ENCODE results near the gene CNOT8.
"Not testable (repeated sequence)": the region's sequence is repeated elsewhere in the genome, so short reads cannot be mapped to it uniquely, and the experiment has no call there.

Gene CNOT8

DNA sequence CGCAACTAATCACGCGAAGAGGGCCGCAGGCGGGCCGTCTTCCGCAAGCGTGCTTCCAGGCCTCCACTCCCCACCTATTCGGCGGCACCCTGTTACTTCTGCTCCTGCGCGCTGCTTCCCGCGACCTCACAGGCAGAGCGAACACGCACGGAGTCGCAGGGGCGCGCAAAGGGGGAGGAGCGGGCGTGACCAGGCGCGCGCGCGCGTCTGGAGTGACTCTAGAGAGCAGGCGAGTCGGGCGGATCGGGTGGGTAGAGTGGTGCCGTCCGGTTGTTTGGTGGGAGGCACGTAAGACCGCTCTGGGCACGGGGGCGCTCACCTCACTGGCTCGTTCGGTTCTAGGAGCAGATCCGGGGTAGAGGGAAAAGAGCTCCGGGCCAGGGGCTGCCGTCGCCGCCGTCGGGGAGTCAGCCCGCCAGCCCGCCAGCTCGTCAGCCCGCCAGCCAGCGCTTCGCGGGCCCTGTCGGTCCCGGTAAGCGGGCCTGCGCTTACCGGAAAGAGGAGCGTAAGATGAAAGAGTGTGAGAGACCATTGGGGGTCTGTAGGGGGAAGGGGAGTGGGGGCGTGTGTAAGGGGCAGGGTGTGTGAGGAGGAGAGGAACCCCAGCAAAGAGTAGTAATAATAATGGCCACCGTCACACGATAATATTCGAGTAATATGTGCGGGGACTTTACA lies at the start of gene CNOT8:
TSS of gene CNOT8 (plus strand) at position 331 of the 675 bp plus-strand sequence. CDS start 4,652 bp downstream, outside the sequence.
- peak; percentile 98 for DNase-seq (ENCODE audit: low spot score)

DNA sequence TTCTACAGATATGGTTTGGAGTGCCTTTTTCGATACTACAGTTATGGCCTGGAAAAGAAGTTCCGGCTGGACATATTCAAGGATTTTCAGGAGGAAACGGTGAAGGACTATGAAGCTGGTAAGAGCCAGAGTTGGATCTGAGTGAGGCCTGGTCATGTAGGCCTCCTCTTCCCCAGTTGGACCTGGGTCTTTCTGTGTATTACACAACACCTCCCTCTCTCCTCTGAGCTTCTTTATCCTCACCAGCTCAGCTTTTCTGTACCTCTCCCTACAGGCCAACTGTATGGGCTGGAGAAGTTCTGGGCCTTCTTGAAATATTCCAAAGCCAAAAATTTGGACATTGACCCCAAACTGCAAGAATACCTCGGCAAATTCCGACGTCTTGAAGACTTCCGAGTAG lies 47.2 kb upstream of the CNOT8 start:
- DNase-seq (ENCODE audit: low spot score) = no peak

DNA sequence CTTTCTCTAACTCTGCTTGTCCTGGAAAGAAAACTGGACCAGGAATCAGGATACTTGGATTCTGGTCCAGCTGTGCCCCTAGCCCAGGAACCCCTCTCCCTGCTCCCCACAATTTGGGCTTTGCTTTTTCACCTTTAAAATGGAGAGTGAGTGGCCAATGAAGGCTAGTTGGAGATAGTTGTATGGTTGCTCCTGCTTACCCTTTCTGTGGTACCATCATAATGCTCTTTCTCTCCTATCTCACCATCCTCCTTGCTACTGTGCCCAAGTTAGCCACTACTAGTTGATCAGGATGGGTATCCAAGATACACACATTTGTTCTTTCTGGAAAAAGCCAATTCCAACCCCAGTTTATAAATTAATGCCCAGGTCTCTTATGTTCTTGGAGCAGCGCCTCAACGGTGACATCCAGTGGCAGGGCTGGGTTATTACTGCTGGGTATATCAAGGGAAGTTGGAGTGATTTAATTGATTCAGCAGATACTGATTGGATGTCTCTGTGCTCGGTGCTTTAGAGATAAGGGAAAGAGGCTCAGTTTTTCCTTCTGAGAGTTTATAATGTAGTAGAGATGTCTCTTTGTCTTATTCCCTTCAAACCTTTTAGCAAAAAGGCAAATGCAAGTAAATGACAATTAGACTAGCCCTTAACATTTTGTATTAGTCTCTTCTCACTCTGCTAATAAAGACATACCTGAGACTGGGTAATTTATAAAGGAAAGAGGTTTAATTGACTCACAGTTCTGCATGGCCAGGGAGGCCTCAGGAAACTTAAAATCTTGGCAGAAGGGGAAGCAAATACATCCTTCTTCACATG lies 46.6 kb upstream of the CNOT8 start:
- peak; percentile 65 for DNase-seq (ENCODE audit: low spot score)

DNA sequence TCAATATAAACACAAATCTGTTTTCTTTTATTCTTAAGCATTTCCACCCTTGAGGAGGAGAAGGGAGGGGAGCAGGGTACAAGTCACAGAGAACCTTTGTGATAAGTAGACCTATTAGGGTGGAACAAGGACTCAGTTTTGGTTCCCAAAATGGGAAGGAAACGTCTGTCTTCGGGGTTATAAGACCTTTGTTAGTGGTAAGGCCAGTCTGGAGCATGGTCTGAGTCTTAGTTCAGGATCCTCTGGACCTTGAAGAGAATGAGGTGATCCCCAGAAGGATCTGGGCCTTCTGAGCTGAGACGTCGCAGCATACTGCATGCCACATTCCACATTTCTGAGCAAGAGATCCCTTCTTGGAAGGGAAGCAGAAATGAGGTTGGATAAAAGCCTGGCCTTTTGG lies 45.3 kb upstream of the CNOT8 start:
- DNase-seq (ENCODE audit: low spot score) = no peak

DNA sequence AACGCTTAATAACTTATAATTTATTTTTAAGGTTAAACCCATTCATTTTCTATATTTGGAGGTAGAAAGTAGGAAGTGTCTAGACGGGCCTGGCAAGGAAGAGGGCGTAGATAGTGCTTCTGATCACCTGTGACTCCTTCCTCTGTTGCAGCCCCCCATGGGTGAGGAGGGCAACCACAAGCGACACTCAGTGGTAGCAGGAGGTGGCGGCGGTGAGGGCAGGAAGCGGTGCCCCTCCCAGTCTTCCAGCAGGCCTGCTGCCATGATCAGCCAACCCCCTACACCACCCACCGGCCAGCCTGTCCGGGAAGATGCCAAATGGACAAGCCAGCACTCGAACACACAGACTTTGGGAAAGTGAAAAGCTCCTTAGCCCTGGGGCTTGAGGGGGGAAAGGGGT lies 44.7 kb upstream of the CNOT8 start:
- DNase-seq (ENCODE audit: low spot score) = no peak

DNA sequence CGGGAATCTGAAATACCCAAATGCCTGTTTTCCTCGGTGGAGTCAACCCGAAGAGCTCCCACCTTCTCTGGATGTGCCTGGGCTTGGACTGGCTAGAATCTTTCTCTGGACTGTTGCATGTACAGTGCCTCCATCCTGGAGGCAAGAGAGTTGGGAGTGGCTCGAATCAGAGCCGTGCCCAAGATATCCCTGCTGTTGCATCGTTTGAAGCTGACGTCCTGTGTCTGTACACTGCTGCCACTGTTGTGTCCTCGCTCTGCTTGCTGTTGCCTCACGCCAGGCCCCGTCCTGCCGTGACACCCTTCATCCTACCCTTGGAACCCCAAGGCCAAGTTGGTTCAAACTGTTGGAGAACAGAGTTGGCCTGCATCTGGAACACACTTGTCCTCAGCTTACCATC lies 43.4 kb upstream of the CNOT8 start:
- no peak for DNase-seq (ENCODE audit: low spot score)

DNA sequence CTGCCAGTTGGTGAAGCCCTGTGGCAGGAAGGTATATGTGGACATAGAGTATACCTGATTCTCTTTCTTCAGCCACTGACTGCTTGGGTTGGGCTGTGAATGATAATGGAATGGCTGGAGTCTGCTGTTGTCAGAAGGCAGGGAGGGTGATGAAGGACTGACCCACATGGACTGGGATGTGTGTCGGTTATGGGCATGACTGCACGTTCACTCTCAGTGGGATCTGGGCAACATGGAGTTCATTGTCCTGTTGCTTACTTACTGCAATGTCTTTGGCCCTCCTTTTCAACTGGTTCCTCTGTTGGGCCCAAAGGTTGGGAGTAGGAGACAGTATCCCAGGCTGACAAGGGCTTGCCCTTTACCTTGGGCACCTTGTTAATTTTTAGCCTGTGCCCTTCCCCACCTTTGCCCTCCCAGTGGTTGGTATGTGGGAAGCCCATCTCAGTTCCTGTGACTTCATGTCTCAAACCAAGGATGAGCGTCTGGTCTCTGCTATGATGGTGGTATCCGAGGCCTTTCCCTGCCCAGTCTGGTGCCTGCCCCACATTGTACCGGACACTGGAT lies 42.7 kb upstream of the CNOT8 start:
- no peak for DNase-seq (ENCODE audit: low spot score)

DNA sequence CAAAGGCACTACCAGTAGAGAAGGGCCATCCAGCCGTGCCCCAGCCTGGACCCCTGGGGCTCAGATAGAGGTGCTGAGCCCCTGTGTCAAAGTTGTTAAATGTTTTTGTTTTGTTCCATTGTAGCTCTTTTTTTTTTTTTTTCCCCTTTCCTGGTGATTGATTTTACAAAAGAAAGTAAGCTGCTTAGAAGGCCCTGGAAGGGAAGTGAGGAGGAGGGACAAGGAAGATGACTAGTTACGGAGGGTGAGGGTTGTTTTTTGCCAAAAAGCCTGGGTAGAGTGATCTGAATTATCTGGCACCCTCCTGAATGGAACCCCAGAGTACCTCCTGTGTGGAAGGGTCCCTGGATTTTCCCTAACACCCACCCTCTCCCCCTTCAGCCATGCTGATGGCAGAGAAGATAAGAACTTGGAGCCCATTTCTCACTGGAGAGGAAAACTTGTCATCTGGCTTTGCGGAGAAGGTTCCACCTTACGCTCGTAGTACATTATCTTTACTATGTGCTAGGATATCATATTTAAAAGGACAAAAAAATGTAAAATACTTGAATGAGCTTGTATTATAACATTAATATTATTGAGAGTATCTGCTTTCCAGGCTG lies 41.4 kb upstream of the CNOT8 start:
- no peak for DNase-seq (ENCODE audit: low spot score)

DNA sequence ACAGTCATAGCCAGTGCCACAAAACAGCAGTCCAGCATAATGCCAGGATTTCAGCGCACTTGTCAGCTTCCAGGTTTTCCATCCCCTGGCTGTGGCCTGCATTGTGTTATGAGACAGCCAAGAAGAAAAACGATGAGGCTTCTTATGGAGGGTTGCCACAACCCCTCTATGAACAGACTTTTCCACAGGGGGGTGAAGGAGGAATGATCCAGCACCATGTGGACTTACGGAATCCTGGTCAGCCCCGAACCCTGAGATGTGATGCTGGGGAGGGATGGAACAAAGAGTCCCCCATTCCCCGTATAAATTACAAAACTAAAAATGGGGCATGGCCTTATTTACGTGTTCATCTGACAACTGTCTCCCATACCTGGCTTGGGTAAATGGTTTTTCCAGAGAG lies 40.6 kb upstream of the CNOT8 start:
- DNase-seq (ENCODE audit: low spot score) = no peak

DNA sequence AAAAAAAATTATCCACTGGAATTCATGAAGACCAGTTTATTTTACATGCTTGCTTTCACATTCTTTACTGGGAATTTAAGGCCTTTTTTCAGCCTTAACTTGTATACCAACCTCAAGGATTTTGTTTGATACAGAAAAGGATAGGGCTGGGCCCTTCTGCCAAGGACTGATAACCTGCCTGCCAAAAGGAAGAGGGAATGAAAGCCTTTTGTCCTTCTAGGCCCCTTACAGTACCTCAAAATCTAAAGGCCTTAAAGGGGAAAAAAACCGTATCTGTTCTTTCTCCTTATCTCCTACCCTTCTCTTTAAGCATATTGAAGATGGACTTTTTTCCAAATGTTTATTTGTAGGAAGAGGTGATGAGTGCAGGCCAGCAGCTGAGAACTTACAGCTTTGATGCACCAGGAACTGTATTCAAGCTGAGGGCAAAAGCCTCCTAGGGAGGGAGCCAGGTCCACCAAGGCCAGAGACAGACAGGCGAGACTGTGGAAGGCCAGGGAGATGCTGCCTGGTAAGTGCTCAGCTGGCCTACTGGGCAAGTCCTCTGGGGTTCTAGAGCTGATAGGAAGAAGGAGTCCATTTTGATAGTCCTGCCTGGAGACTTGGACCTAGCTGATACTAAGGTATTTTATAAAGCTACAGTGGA lies 39.8 kb upstream of the CNOT8 start:
- no peak for DNase-seq (ENCODE audit: low spot score)

DNA sequence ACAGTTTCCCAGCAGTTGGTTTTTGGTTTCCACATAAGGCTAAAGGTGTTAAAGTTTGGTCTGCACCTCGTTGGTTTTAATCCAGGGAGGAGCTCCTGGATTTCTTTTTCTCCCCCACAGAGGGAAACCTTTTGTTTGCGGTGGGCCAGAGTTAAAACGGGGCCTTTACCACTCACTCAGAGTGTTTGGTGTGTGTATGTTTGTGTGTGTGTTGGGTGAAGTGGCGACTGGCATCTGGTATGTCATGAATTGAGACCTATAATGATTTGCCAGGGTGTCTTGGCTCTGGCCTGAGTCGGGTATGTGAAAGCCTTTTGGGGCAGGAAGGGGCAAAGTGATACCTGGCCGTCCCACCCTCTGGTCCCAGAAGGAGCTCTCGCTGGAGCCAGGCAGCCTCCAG lies 38.9 kb upstream of the CNOT8 start:
- no peak for DNase-seq (ENCODE audit: low spot score)

DNA sequence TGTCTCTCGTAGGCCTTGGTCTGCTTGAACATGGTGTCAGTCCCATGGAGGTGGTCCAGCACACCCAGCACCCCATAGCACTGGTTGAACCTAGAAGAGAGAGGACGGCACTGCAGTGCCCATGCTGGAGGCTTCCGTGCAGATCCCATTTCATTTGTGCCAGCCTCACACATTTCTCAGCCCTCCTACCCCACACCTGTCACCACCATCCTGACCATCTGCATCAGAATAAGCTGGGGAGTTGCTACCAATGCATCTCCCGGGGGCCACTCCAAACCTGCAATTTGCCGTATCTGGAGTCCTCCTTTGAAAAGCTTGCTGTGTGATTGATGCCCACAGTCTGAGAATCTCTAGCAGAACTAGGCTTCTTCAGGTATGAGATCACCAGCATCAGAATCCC lies 38.0 kb upstream of the CNOT8 start:
- DNase-seq (ENCODE audit: low spot score) = no peak

DNA sequence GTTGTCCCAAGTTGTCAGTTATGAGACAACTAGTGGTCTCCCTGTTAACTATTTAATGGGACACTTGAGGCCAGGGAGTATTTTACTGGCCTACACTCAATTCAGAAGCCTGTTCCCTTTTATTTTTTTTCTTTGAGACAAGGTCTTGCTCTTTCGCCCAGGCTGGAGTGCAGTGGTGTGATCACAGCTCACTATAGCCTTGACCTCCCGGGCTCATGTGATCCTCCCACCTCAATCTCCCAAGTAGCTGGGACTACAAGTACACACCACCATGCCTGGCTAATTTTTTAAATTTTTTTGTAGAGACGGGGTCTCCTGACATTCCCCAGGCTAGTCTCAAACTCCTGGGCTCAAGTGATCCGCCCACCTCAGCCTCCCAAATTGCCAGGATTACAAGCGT lies 35.5 kb upstream of the CNOT8 start:
- DNase-seq (ENCODE audit: low spot score) = not testable (repeated sequence)

DNA sequence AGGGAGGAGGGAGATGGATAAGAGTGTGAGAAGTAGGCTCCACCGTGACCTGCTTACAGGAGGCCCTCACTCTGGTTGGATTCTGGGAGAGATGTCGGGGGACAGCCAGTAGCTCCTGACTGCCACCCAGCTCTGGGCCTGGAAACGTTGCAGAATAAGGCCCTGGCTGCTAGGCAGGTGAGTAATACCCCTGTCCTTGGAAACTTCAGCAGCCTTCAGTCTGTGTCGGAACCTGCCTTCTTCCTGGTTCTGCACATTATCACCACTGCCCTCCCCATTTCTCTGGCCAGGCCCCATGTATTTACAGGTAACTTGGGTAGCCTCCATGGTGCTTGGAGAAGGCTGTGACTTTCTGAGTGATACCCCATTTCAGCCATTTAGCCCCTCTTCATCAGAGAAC lies 34.8 kb upstream of the CNOT8 start:
- DNase-seq (ENCODE audit: low spot score) = no peak

DNA sequence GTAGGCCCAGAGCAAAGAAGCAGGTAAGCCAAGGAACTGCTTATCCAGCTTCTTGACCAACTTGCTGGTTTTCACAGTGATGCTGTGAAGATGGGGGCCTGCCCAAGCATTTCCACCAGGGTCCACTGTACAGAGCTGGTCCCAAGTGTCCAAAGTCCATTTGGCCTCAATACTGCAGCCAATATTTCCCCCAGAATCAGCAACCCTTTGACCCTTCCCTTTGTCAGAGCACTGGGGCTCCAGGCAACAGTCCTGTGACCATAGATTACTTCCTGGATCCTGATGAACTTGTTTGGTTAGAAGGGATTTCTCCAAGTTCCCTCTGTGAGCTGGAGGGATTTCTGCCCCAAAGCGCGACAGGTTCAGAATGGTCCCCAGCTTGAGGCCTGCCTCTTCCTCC lies 34.4 kb upstream of the CNOT8 start:
- DNase-seq (ENCODE audit: low spot score) = no peak

DNA sequence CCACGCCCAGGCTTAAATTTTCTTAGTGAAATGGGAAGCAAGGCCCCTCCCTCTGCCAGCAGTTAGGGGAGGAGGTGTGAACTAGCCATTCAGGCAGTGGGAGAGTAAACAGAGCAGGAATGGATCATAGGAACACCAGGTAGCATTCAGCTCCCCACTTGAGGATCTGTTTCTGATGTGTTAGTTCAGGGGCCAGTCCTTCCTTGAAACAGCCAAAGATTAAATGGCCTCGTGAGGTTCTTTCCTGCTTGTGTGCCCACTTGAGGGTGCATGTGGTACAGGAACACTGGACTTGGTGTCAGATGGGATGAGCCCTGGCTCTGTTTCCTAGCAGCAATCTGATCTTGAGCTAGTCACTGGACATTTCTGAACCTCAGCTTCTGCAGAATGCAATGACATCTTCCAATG lies 29.2 kb upstream of the CNOT8 start:
- DNase-seq (ENCODE audit: low spot score) = no peak

DNA sequence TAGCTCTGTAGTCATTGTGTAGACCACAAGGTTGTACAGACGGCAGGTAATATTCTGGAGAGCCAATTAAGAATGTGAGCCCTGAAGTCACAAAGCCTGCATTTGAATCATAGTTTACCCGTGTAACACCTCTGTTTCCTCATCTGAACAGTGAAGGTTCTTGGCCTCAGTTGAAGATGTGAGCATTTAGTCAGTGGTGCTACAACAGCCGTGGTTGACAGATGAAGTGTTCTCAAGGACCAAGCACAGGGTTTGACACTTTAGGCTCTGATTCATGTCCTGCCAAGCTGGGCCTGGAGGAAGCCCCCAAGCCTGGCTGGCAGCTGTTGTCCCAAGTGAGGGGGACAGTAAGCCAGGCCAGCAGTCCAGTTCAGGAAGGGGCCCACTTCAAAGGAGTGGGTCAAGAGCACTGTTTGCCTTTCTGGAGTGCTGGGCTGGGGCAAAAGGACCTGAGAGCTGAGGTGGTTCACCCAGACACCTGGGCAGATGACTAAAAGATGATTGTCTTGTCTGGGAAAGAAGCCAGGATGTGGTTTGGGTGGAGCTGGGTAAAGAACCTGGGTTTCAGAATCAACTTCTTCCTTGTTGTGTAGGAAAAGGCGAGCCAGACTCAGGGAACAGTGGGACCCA lies 28.7 kb upstream of the CNOT8 start:
- peak; percentile 73 for DNase-seq (ENCODE audit: low spot score)

DNA sequence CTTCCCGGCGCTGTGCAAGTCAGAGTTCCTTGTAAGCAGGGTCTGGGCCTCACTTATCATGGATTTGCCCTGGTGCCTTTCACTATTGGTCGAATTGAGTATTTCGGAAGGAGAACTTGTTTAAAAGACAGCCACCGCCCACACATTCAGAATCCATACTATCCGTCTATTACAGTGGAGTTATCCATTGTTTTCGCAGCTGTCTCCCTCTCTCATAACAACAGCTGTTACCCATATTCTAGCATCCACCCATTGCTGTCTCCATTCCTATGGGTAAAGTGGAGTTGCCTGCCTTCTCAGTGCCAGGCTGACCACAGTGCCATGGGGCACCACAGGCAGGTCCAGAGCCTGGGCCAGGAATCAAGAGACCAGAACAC lies 28.2 kb upstream of the CNOT8 start:
- DNase-seq (ENCODE audit: low spot score) = no peak

DNA sequence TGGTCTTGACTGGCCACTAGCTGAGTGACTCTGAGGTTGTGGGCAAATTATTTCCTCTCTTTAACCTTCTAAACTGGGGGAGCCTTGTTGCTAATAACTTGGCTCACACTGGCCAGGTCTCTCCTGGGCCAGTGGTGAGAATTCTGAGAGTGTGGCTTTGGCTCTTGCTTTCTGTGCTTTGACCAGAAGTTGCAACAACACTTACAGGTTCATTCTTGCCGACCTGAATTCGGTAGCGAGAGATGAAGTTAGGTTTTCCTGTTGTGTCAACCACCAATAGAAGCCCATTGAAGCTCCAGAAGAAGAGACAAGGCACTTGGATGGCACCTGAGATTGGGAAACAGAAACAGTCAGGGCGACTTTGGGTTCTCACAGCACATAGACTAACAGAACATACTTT lies 27.8 kb upstream of the CNOT8 start:
- DNase-seq (ENCODE audit: low spot score) = no peak

DNA sequence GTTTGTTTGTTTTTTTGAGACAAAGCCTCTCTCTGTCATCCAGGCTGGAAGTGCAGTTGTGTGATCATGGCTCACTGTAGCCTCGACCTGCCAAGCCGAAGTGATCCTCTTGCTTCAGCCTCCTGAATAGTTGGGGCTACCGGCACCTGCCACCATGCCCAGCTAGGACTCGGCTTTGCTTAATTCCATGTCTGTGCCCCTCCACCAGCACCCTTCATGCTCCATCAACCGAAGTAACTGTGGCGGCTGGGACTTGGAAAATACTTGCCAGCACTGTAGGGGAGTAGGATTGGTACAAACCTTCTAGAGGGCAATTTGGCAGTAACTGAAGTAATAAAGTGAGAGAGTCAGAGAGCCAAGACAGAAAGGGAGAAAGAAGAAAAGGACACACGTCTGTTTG lies 27.0 kb upstream of the CNOT8 start:
- no peak for DNase-seq (ENCODE audit: low spot score)

DNA sequence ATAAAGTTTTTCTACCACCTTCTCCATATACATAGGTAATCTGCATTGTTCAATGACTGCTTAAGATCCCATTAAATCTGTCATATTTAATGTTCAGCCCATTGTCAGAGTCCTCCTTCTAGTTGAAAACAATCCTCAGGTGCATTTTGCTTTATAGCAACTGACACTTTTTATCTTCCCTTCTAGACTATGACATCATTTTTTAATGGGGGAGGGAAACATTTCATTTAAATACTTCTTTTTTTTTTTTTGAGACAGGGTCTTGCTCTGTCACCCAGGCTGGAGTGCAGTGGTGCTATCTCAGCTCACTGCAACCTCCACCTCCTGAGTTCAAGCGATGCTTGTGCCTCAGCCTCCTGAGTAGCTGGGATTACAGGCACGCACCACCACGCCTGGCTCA lies 25.6 kb upstream of the CNOT8 start:
- not testable (repeated sequence) for DNase-seq (ENCODE audit: low spot score)

DNA sequence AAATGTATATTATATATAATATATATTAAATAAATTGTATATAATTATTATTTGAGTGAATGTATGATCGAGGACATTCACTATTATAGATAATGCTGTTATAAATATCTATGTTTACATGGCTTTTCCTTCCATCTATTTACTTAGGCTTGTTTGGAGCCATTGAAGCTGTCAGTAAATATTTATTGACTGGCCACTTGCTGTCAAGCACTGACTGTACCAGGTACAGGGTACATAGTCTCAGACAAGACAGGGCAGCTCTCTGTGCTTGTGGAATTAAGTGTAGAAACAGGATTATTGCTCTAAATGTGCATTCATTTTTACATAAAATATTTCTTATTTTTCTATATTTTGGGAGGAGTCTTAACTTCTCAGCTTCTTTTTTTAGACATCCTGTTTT lies 24.4 kb upstream of the CNOT8 start:
- no peak for DNase-seq (ENCODE audit: low spot score)

Data from SW480 (cell line).